ENCODE results near the gene NUDT21. TPM values are rescaled to one million over a fixed set of nuclear protein-coding genes. Genes with fewer than 3 reads are reported as not detected.

Gene NUDT21
- total and polyA plus RNA-seq, 10 of the 15 experiments (the other 5 are each of a cell fraction or from before 2014, with no cell fraction given) = 70.1 to 229 (median 127) TPM

GRCh38 chr16:56415875-56416274 is 35.3 kb downstream of the NUDT21 start:
- DNase-seq (ENCODE audit: low read depth, low spot score) (no peak), FAIRE-seq (no peak), ATAC-seq (no peak)
- 30% methylated on average over 4 of the region's 4 CpGs for WGBS (ENCODE audit: insufficient coverage, insufficient replicate concordance, low lambda C conversion rate, missing lambda C conversion rate)
- no peaks in the 10 kb centered on the region for H3K27me3 ChIP-seq (replicated peaks in 1 of 2; ENCODE audit: control insufficient read depth in 2 of 2, insufficient read depth in 2 of 2, low read length in 1 of 2)
- RAD21 ChIA-PET (ENCODE audit: unreplicated experiment) = no interaction called here
- H3K4me3 ChIP-seq = no peak overlapping the region
- H4K20me1 ChIP-seq (ENCODE audit: control insufficient read depth, insufficient read depth) = no peaks in the 10 kb centered on the region
- CTCF ChIA-PET = interaction anchor here (1.5 kb wide), 1 partner anchor 12 kb away, joined by 6 read pairs; no protein-coding TSS in a partner anchor
- H3K4me1 ChIP-seq (ENCODE audit: control insufficient read depth, insufficient read depth, low read length) = peaks cover 11% of the 10 kb centered on the region
- H3K4me2 ChIP-seq (ENCODE audit: control insufficient read depth, insufficient read depth) = no peak overlapping the region
- no peak overlapping the region for H2AFZ ChIP-seq (ENCODE audit: control insufficient read depth, low read depth, low read length)
- BruUV-seq (replicated peaks) = no TSS peak
- intact Hi-C loops (cut with micrococcal nuclease; ENCODE audit: unreplicated experiment) (no loop called here), in situ Hi-C loops (cut with MboI) (no loop called here)
- no peak overlapping the region for H3K9ac ChIP-seq (ENCODE audit: control insufficient read depth, insufficient read depth, low read length)
- no peaks in the 10 kb centered on the region for H3K9me3 ChIP-seq (replicated peaks; ENCODE audit: control insufficient read depth, insufficient read depth, low read length)
- SMC1A ChIA-PET (ENCODE audit: uncharacterized antibody, unreplicated experiment) = no interaction called here
- H3K36me3 ChIP-seq (ENCODE audit: control insufficient read depth in 2 of 2, insufficient read depth in 2 of 2, low read length in 1 of 2) = peaks cover 0 to 15% of the 10 kb centered on the region in 2 experiments; a peak in 2 of 4 replicates
- TF ChIP-seq RUNX3 (IDR thresholded peaks at IDR 0.05; ENCODE audit: low read length) (peak; percentile 66), CREB1 (IDR thresholded peaks at IDR 0.05; ENCODE audit: low read depth) (0 out of 2 replicates have a peak, but pooled peaks have one; percentile 40), ZZZ3 (IDR thresholded peaks at IDR 0.05; ENCODE audit: control insufficient read depth, insufficient read length, low read depth) (no peak)
- H3K27ac ChIP-seq (ENCODE audit: control insufficient read depth, insufficient read depth) = no peak overlapping the region
- POLR2A ChIA-PET = no interaction called here
- H3K79me2 ChIP-seq (ENCODE audit: control insufficient read depth, insufficient read depth, low read length) = peaks cover 45% of the 10 kb centered on the region

GRCh38 chr16:56414366-56414765 is 36.8 kb downstream of the NUDT21 start:
- in situ Hi-C loops (cut with MboI) = no loop called here
- no TSS peak for BruUV-seq (replicated peaks)
- H4K20me1 ChIP-seq (ENCODE audit: control insufficient read depth, insufficient read depth) = no peaks in the 10 kb centered on the region

More at GRCh38 chr16:56414366-56414765, 36.8 kb downstream of the NUDT21 start:
- H3K27ac ChIP-seq (ENCODE audit: control insufficient read depth, insufficient read depth) = no peak overlapping the region
- RAD21 ChIA-PET (ENCODE audit: unreplicated experiment) = interaction anchor here (2.1 kb wide), 1 partner anchor 8 kb away, joined by 6 read pairs; no protein-coding TSS in a partner anchor
- no peak overlapping the region for H2AFZ ChIP-seq (ENCODE audit: control insufficient read depth, low read depth, low read length)
- POLR2A ChIA-PET = interaction anchor here (0.5 to 1.5 kb wide), 2 partner anchors 14 to 41 kb away, joined by 4 to 5 read pairs; no protein-coding TSS in a partner anchor
- H3K4me1 ChIP-seq (ENCODE audit: control insufficient read depth, insufficient read depth, low read length) = no peaks in the 10 kb centered on the region; the same call in none of the 2 replicates
- TF ChIP-seq EGR1 (IDR thresholded peaks at IDR 0.05; ENCODE audit: borderline replicate concordance in 1 of 2, low read depth in 2 of 2, low read length in 2 of 2) (no peak), IRF4 (IDR thresholded peaks at IDR 0.05; ENCODE audit: low read depth, low read length) (no peak), TCF3 (IDR thresholded peaks at IDR 0.05; ENCODE audit: borderline replicate concordance, insufficient read depth, low read depth, low read length) (no peak), CHD2 (IDR thresholded peaks at IDR 0.05; ENCODE audit: borderline replicate concordance, low read depth, low read length) (no peak), NR2C1 (IDR thresholded peaks at IDR 0.05) (no peak), GATAD2B (conservative IDR thresholded peaks at IDR 0.05; ENCODE audit: low read depth) (no peak)
- TF ChIP-seq, protein P1, sequence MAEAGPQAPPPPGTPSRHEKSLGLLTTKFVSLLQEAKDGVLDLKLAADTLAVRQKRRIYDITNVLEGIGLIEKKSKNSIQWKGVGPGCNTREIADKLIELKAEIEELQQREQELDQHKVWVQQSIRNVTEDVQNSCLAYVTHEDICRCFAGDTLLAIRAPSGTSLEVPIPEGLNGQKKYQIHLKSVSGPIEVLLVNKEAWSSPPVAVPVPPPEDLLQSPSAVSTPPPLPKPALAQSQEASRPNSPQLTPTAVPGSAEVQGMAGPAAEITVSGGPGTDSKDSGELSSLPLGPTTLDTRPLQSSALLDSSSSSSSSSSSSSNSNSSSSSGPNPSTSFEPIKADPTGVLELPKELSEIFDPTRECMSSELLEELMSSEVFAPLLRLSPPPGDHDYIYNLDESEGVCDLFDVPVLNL (IDR thresholded peaks at IDR 0.05; ENCODE audit: low read depth, low read length) = no peak
- H3K9ac ChIP-seq (ENCODE audit: control insufficient read depth, insufficient read depth, low read length) = no peak overlapping the region
- H3K27me3 ChIP-seq (replicated peaks in 1 of 2; ENCODE audit: control insufficient read depth in 2 of 2, insufficient read depth in 2 of 2, low read length in 1 of 2) = no peaks in the 10 kb centered on the region
- intact Hi-C loops (cut with micrococcal nuclease; ENCODE audit: unreplicated experiment) = no loop called here
- peaks cover 0 to 17% of the 10 kb centered on the region in 2 experiments; a peak in 2 of 4 replicates for H3K36me3 ChIP-seq (ENCODE audit: control insufficient read depth in 2 of 2, insufficient read depth in 2 of 2, low read length in 1 of 2)
- H3K4me2 ChIP-seq (ENCODE audit: control insufficient read depth, insufficient read depth) = no peak overlapping the region
- H3K9me3 ChIP-seq (replicated peaks; ENCODE audit: control insufficient read depth, insufficient read depth, low read length) = no peaks in the 10 kb centered on the region
- ATAC-seq (no peak), FAIRE-seq (no peak), DNase-seq (ENCODE audit: low read depth, low spot score) (no peak)
- 99% methylated on average over 5 of the region's 5 CpGs for WGBS (ENCODE audit: insufficient coverage, insufficient replicate concordance, low lambda C conversion rate, missing lambda C conversion rate)
- CTCF ChIA-PET = no interaction called here
- peaks cover 32% of the 10 kb centered on the region for H3K79me2 ChIP-seq (ENCODE audit: control insufficient read depth, insufficient read depth, low read length)
- no peak overlapping the region for H3K4me3 ChIP-seq
- SMC1A ChIA-PET (ENCODE audit: uncharacterized antibody, unreplicated experiment) = interaction anchor here (1.1 kb wide), 1 partner anchor 13 kb away, joined by 3 read pairs; no protein-coding TSS in a partner anchor

Measured in GM12878 (cell line).